Liver (tissue), 3 donors: Measurements from ENCODE around the gene NXPH2.

Source experiments
- EGR1 ChIP-seq, 2 donors: IDR thresholded peaks; 2 replicates each; pipeline ENCODE4 v1.6.1; 2016 to 2018; ENCODE audit warnings: antibody characterized with exemption in 2 of 2, low read depth in 2 of 2
- FOXA1 ChIP-seq: IDR thresholded peaks from 2 replicates; pipeline ENCODE4 v1.6.1; 2016; ENCODE audit warnings: antibody characterized with exemption
- FOXA2 ChIP-seq: IDR thresholded peaks from 2 replicates; pipeline ENCODE4 v1.6.1; 2016; ENCODE audit warnings: antibody characterized with exemption
- JUND ChIP-seq, 2 donors: IDR thresholded peaks; 2 replicates each; pipeline ENCODE4 v1.6.1; 2016; ENCODE audit warnings: antibody characterized with exemption in 2 of 2
- RXRA ChIP-seq, 2 donors: IDR thresholded peaks; 2 replicates each; pipeline ENCODE4 v1.6.1; 2017 to 2018; ENCODE audit warnings: antibody characterized with exemption in 2 of 2, mild to moderate bottlenecking in 1 of 2
- SP1 ChIP-seq: IDR thresholded peaks from 2 replicates; pipeline ENCODE4 v1.6.1; 2018; ENCODE audit warnings: antibody characterized with exemption, mild to moderate bottlenecking
- TAF1 ChIP-seq: conservative IDR thresholded peaks from 2 replicates; pipeline ENCODE4 v1.6.1; 2016; ENCODE audit warnings: antibody characterized with exemption, mild to moderate bottlenecking
- YY1 ChIP-seq: IDR thresholded peaks from 2 replicates; pipeline ENCODE4 v1.6.1; 2016; ENCODE audit warnings: antibody characterized with exemption, mild to moderate bottlenecking
- TF ChIP-seq, protein P1 (sequence below): fragments of 150-350 bp; IDR thresholded peaks from 2 replicates; pipeline ENCODE4 v1.5.1; 2017; ENCODE audit warnings: improper control_type of control experiment, low read depth, low read length; ENCODE audit not compliant: missing input control
- TF ChIP-seq, protein P2 (sequence below): IDR thresholded peaks from 2 replicates; pipeline ENCODE4 v1.6.1; 2016; ENCODE audit warnings: antibody characterized with exemption, mild to moderate bottlenecking
- TF ChIP-seq, protein P3 (sequence below): IDR thresholded peaks from 2 replicates; pipeline ENCODE4 v1.6.1; 2016; ENCODE audit warnings: antibody characterized with exemption
- donor health status: healthy.
- donor health status: healthy.

DNA sequence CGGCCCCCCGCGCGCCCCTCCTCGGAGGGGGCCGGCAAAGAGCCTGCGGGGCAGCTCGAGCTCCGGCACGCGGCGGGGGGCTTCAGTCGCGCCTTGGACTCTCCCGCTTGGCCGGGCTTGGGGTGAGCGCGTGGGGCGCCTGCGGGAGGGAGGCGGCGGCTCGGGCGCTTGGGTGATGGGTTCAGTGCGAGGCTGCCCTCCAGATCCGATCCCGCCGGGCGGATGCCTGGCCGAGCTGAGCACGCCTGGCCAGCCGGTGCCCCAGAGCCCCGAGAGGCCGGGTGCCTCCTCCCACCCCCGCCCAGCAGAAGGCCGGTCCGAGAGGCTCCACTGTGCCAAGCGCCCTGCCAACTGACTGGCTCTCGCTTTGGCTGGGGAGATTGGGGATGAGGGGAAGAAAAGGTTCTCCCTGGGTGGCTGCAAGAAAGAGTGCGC is 273 bp upstream of the NXPH2 start:
- TF ChIP-seq, protein P1, sequence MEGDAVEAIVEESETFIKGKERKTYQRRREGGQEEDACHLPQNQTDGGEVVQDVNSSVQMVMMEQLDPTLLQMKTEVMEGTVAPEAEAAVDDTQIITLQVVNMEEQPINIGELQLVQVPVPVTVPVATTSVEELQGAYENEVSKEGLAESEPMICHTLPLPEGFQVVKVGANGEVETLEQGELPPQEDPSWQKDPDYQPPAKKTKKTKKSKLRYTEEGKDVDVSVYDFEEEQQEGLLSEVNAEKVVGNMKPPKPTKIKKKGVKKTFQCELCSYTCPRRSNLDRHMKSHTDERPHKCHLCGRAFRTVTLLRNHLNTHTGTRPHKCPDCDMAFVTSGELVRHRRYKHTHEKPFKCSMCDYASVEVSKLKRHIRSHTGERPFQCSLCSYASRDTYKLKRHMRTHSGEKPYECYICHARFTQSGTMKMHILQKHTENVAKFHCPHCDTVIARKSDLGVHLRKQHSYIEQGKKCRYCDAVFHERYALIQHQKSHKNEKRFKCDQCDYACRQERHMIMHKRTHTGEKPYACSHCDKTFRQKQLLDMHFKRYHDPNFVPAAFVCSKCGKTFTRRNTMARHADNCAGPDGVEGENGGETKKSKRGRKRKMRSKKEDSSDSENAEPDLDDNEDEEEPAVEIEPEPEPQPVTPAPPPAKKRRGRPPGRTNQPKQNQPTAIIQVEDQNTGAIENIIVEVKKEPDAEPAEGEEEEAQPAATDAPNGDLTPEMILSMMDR, result no peak
- TF ChIP-seq SP1 (no peak), YY1 (no peak), TAF1 (no peak), FOXA2 (no peak), RXRA (IDR thresholded peaks at IDR 0.05) (no peak), JUND (IDR thresholded peaks at IDR 0.05) (no peak), EGR1 (IDR thresholded peaks at IDR 0.05; ENCODE audit: low read depth in 2 of 2) (no peak), FOXA1 (no peak)
- TF ChIP-seq, protein P2, sequence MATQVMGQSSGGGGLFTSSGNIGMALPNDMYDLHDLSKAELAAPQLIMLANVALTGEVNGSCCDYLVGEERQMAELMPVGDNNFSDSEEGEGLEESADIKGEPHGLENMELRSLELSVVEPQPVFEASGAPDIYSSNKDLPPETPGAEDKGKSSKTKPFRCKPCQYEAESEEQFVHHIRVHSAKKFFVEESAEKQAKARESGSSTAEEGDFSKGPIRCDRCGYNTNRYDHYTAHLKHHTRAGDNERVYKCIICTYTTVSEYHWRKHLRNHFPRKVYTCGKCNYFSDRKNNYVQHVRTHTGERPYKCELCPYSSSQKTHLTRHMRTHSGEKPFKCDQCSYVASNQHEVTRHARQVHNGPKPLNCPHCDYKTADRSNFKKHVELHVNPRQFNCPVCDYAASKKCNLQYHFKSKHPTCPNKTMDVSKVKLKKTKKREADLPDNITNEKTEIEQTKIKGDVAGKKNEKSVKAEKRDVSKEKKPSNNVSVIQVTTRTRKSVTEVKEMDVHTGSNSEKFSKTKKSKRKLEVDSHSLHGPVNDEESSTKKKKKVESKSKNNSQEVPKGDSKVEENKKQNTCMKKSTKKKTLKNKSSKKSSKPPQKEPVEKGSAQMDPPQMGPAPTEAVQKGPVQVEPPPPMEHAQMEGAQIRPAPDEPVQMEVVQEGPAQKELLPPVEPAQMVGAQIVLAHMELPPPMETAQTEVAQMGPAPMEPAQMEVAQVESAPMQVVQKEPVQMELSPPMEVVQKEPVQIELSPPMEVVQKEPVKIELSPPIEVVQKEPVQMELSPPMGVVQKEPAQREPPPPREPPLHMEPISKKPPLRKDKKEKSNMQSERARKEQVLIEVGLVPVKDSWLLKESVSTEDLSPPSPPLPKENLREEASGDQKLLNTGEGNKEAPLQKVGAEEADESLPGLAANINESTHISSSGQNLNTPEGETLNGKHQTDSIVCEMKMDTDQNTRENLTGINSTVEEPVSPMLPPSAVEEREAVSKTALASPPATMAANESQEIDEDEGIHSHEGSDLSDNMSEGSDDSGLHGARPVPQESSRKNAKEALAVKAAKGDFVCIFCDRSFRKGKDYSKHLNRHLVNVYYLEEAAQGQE, result no peak
- TF ChIP-seq, protein P3, sequence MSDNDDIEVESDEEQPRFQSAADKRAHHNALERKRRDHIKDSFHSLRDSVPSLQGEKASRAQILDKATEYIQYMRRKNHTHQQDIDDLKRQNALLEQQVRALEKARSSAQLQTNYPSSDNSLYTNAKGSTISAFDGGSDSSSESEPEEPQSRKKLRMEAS, result no peak
